Measurements from ENCODE around the gene CNTN1.

DNA sequence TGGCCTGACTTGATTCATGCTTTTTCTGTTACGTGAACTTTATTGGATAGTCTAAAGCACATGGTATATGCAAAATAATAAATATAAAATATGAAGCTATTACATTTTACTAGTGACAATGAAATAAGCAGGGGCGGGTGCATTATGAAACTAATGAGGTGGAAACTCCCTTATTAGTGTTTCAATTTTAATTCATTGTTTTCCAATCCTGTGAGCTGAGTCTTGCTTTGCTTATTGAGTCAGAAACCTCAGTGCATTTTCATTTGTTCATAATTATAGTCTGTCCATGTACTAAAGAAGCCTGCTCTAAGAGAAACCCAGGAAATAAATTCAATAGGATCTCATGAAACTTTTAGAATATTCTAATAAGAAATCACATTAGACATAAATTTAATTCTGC lies 78.5 kb downstream of the CNTN1 start:
- TF ChIP-seq ZNF274 (IDR thresholded peaks at IDR 0.05; ENCODE audit: low read depth, low read length) (no peak), YY1 (IDR thresholded peaks at IDR 0.05; ENCODE audit: insufficient read depth, insufficient read length) (no peak)

All from NT2/D1 (cell line).